Osteocyte (in vitro differentiated cells): ENCODE data around the gene GEN1. TPM values are rescaled to one million over a fixed set of nuclear protein-coding genes. Genes with fewer than 3 reads are reported as not detected.

Experiments
- DNase-seq: peaks from one replicate; pipeline ENCODE4 v3.0.0; 2021; ENCODE audit warnings: mixed read lengths; ENCODE audit not compliant: unreplicated experiment; ENCODE audit errors: extremely low spot score
- H3K27ac Mint-ChIP-seq: one replicate; pipeline ENCODE4 v1.8.0; 2021; ENCODE audit warnings: mild to moderate bottlenecking, mixed read lengths; ENCODE audit not compliant: unreplicated experiment
- H3K27me3 Mint-ChIP-seq: one replicate; pipeline ENCODE4 v1.8.0; 2021; ENCODE audit warnings: mixed read lengths; ENCODE audit not compliant: unreplicated experiment
- H3K36me3 Mint-ChIP-seq: one replicate; pipeline ENCODE4 v1.8.0; 2021; ENCODE audit warnings: mixed read lengths; ENCODE audit not compliant: unreplicated experiment
- H3K4me1 Mint-ChIP-seq: one replicate; pipeline ENCODE4 v1.8.0; 2021; ENCODE audit warnings: mixed read lengths; ENCODE audit not compliant: unreplicated experiment
- H3K4me3 Mint-ChIP-seq: one replicate; pipeline ENCODE4 v1.8.0; 2021; ENCODE audit warnings: mild to moderate bottlenecking, moderate library complexity, mixed read lengths; ENCODE audit not compliant: unreplicated experiment
- H3K9me3 Mint-ChIP-seq: one replicate; pipeline ENCODE4 v1.8.0; 2021; ENCODE audit warnings: mixed read lengths; ENCODE audit not compliant: unreplicated experiment
- CTCF ChIP-seq: fragments of 200-600 bp; sonication (generic); IDR thresholded peaks from 2 replicates; pipeline ENCODE4 v1.5.0; 2021; ENCODE audit warnings: antibody characterized with exemption, mild to moderate bottlenecking, moderate library complexity
- total RNA-seq: library from RNA; stranded (reverse); gene quantifications from 2 replicates; pipeline ENCODE4 v1.2.1, GENCODE V29; 2021

GEN1 gene
- total RNA-seq, 1 donor from 2014 or later = 11.0 TPM

DNA sequence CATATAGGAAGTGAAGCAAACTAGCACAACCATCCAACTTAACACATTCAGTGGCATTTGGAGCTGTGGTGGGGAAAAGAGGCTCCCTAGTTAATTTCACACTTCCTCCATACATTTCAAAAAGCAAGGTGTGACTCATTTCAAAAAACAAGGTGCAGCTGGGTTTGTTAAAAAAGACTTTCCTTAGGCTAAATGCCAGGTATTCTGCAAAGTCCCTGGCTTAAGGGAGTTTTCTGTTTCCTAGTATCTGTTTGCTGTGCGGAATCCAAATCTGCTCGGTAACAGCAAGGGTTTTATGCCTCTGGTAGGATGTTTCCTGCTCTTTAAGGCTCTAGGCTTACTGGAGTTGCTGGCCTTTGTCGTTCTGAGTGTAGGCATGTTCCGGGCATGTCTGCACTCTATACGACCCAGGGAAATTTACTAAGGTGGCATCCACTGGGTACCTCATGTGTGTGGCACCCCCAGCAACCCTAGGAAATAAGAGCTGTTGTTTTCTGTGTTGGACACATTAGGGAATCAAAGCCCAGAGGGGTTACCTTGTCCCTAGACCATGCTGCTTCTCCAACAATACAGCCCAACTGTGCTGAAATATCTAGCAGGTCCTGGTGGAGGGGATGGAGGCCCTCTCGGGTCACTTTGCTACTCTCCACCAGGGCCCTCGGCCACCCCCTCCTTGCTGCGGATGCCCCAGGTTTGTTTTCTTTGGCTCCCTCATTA, 61.7 kb downstream of the GEN1 start:
- no peak for TF ChIP-seq CTCF
- no peak overlapping the region for H3K4me3 Mint-ChIP-seq
- no peaks in the 10 kb centered on the region for H3K4me1 Mint-ChIP-seq
- no peak overlapping the region for H3K27ac Mint-ChIP-seq
- peaks cover 16% of the 10 kb centered on the region for H3K27me3 Mint-ChIP-seq
- H3K9me3 Mint-ChIP-seq = no peaks in the 10 kb centered on the region
- H3K36me3 Mint-ChIP-seq = no peaks in the 10 kb centered on the region
- DNase-seq = peak; percentile 75

GRCh38 chr2:17816396-17817245, 62.7 kb downstream of the GEN1 start, which contains the start of gene MSGN1:
Gene MSGN1, plus strand, starts transcription at chr2:17816460. Its CDS starts 59 bp downstream, at chr2:17816519.
- H3K9me3 Mint-ChIP-seq = no peaks in the 10 kb centered on the region
- peak; percentile 79 for DNase-seq
- no peaks in the 10 kb centered on the region for H3K36me3 Mint-ChIP-seq
- H3K27me3 Mint-ChIP-seq = peaks cover 16% of the 10 kb centered on the region
- TF ChIP-seq CTCF = no peak
- H3K4me3 Mint-ChIP-seq = no peak within 1 kb of the TSS
- no peaks in the 10 kb centered on the region for H3K4me1 Mint-ChIP-seq
- H3K27ac Mint-ChIP-seq = no peak within 1 kb of the TSS

- Mint-ChIP-seq H3K4me1 (no peaks in the 10 kb centered on the region), H3K27me3 (peaks cover 16% of the 10 kb centered on the region), H3K4me3 (no peak overlapping the region), H3K9me3 (no peaks in the 10 kb centered on the region), H3K36me3 (no peaks in the 10 kb centered on the region), H3K27ac (no peak overlapping the region)
- DNase-seq = no peak
- TF ChIP-seq CTCF = no peak
Measured at GRCh38 chr2:17818235-17818815, 64.4 kb downstream of the GEN1 start.

DNA sequence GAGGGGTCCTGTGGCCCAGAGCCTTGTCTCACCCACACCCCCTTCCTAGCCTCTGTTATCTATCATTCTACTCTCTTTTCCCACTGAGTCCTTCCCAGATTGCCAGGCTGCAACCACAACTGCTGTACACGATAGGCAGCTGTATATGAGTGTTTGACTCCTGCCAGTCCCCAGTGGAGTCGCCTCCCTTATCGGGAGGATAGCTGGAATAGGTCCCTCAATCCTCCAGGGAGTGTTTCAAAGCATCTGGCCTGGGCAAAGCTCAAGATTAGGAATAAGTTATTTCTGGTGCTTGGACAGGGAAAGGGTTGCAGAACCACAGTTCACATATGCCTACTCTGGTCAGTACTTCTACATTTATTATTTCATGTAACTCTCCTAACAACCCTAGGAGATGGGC, 67.1 kb downstream of the GEN1 start:
- Mint-ChIP-seq H3K4me3 (no peak overlapping the region), H3K36me3 (no peaks in the 10 kb centered on the region), H3K9me3 (no peaks in the 10 kb centered on the region), H3K27me3 (peaks cover 14% of the 10 kb centered on the region), H3K27ac (no peak overlapping the region), H3K4me1 (no peaks in the 10 kb centered on the region)
- TF ChIP-seq CTCF = no peak
- DNase-seq = no peak
